GM23338 (cell line): ENCODE results near the gene CFAP90. TPM values are rescaled to one million over a fixed set of nuclear protein-coding genes. Genes with fewer than 3 reads are reported as not detected.

ENCODE experiments used
- ATAC-seq: fragments of 200-7000 bp; cut with Tn5 transposase; 3 replicates; pipeline ENCODE4 v1.9.1; 2020
- DNase-seq: peaks from one replicate; pipeline ENCODE4 v3.0.0-alpha.2; 2015; ENCODE audit warnings: low spot score
- H2AFZ ChIP-seq: fragments of 200-600 bp; sonication (generic); 2 replicates; pipeline ENCODE4 v1.8.0; 2016; ENCODE audit warnings: antibody characterized with exemption, mild to moderate bottlenecking, moderate library complexity
- H3F3A ChIP-seq: fragments of 200-600 bp; sonication (generic); replicated peaks from 2 replicates; pipeline ENCODE4 v1.8.0; 2017; ENCODE audit warnings: antibody characterized with exemption, mixed run types, low read depth
- H3K27ac ChIP-seq: fragments of 200-600 bp; sonication (generic); 2 replicates; pipeline ENCODE4 v1.6.1; 2016; ENCODE audit warnings: low read depth
- H3K27me3 ChIP-seq: fragments of 200-600 bp; sonication (generic); 2 replicates; pipeline ENCODE4 v1.8.0; 2016; ENCODE audit warnings: mild to moderate bottlenecking, mixed run types, moderate library complexity; ENCODE audit not compliant: insufficient read depth
- H3K36me3 ChIP-seq: fragments of 200-600 bp; sonication (generic); 2 replicates; pipeline ENCODE4 v1.8.0; 2016; ENCODE audit warnings: mild to moderate bottlenecking; ENCODE audit not compliant: insufficient read depth
- H3K4me1 ChIP-seq: fragments of 200-600 bp; sonication (generic); 2 replicates; pipeline ENCODE4 v1.8.0; 2016; ENCODE audit warnings: mild to moderate bottlenecking, moderate library complexity; ENCODE audit not compliant: insufficient read depth
- H3K4me2 ChIP-seq: fragments of 200-600 bp; sonication (generic); 2 replicates; pipeline ENCODE4 v1.7.1; 2017; ENCODE audit warnings: mixed run types
- H3K4me3 ChIP-seq: fragments of 200-600 bp; sonication (generic); 2 replicates; pipeline ENCODE4 v1.6.1; 2016; ENCODE audit warnings: mixed run types
- H3K79me2 ChIP-seq: fragments of 200-600 bp; sonication (generic); replicated peaks from 2 replicates; pipeline ENCODE4 v1.8.0; 2017; ENCODE audit warnings: mild to moderate bottlenecking; ENCODE audit not compliant: insufficient read depth
- H3K9me2 ChIP-seq: fragments of 200-600 bp; sonication (generic); 2 replicates; pipeline ENCODE4 v1.8.0; 2017; ENCODE audit not compliant: insufficient read depth
- H4K20me1 ChIP-seq: fragments of 200-600 bp; sonication (generic); replicated peaks from 2 replicates; pipeline ENCODE4 v1.8.0; 2017; ENCODE audit warnings: mild to moderate bottlenecking; ENCODE audit not compliant: insufficient read depth
- H3K27ac Mint-ChIP-seq: 2 replicates; pipeline ENCODE4 v1.8.0; 2020; ENCODE audit warnings: inconsistent platforms, mild to moderate bottlenecking, moderate library complexity, mixed read lengths
- H3K27me3 Mint-ChIP-seq: 3 replicates; pipeline ENCODE4 v1.8.0; 2022; ENCODE audit warnings: low read depth, mild to moderate bottlenecking, moderate library complexity, mixed read lengths, inconsistent platforms; ENCODE audit not compliant: insufficient read depth, poor library complexity
- H3K36me3 Mint-ChIP-seq: 3 replicates; pipeline ENCODE4 v1.8.0; 2021; ENCODE audit warnings: low read depth, mild to moderate bottlenecking, inconsistent platforms, moderate library complexity, mixed read lengths
- H3K4me1 Mint-ChIP-seq: 3 replicates; pipeline ENCODE4 v1.8.0; 2020; ENCODE audit warnings: mild to moderate bottlenecking, inconsistent platforms, mixed read lengths
- H3K4me3 Mint-ChIP-seq: 3 replicates; pipeline ENCODE4 v1.8.0; 2021; ENCODE audit warnings: moderate library complexity, mild to moderate bottlenecking, inconsistent platforms, mixed read lengths
- H3K9me3 Mint-ChIP-seq: 3 replicates; pipeline ENCODE4 v1.8.0; 2020; ENCODE audit warnings: moderate library complexity, mild to moderate bottlenecking, inconsistent platforms, mixed read lengths
- CREB1 ChIP-seq: fragments of 250-450 bp; sonication (Bioruptor Pico); IDR thresholded peaks from 2 replicates; pipeline ENCODE4 v1.5.0; 2020; ENCODE audit warnings: low read depth, mild to moderate bottlenecking, moderate library complexity
- ETS1 ChIP-seq: IDR thresholded peaks from 2 replicates; pipeline ENCODE4 v1.6.1; 2016; ENCODE audit warnings: antibody characterized with exemption
- EZH2 ChIP-seq: fragments of 200-600 bp; sonication (generic); IDR thresholded peaks from one replicate; pipeline ENCODE4 v1.8.0; 2017; ENCODE audit warnings: antibody characterized with exemption, mild to moderate bottlenecking, low read depth; ENCODE audit not compliant: unreplicated experiment
- EZH2phosphoT487 ChIP-seq: fragments of 200-600 bp; sonication (generic); IDR thresholded peaks from one replicate; pipeline ENCODE4 v1.8.1; 2018; ENCODE audit warnings: antibody characterized with exemption; ENCODE audit not compliant: unreplicated experiment
- JUNB ChIP-seq: IDR thresholded peaks from one replicate; pipeline ENCODE4 v1.6.1; 2016; ENCODE audit warnings: antibody characterized with exemption; ENCODE audit not compliant: unreplicated experiment
- NANOG ChIP-seq: IDR thresholded peaks from 2 replicates; pipeline ENCODE4 v1.6.1; 2016; ENCODE audit warnings: antibody characterized with exemption, borderline replicate concordance
- POLR2AphosphoS5 ChIP-seq: IDR thresholded peaks from 2 replicates; pipeline ENCODE4 v1.6.1; 2016; ENCODE audit warnings: antibody characterized with exemption, low read depth
- REST ChIP-seq: IDR thresholded peaks from one replicate; pipeline ENCODE4 v1.6.1; 2018; ENCODE audit warnings: antibody characterized with exemption; ENCODE audit not compliant: unreplicated experiment
- ZNF114 ChIP-seq: fragments of 250-450 bp; sonication (Bioruptor Pico); IDR thresholded peaks from 2 replicates; pipeline ENCODE4 v1.5.0; 2020; ENCODE audit warnings: mild to moderate bottlenecking, moderate library complexity
- ZNF331 ChIP-seq: fragments of 250-450 bp; sonication (Bioruptor Pico); IDR thresholded peaks from 2 replicates; pipeline ENCODE4 v1.5.0; 2020; ENCODE audit warnings: low read depth, mild to moderate bottlenecking, moderate library complexity
- ZNF462 ChIP-seq: fragments of 250-450 bp; sonication (Bioruptor Pico); IDR thresholded peaks from 2 replicates; pipeline ENCODE4 v1.5.0; 2020; ENCODE audit warnings: mild to moderate bottlenecking, moderate library complexity
- polyA plus RNA-seq: library from polyadenylated mRNA; unstranded; fragments of >200 nt; fragmentation: Nextera tagmentation; extraction: Ambion mirVana; gene quantifications from 2 replicates; pipeline ENCODE4 v1.2.1, GENCODE V29; 2016
- total RNA-seq: library from RNA; depleted of rRNA; stranded (reverse); fragments of >200 nt; shearing (Covaris generic); gene quantifications from 2 replicates; pipeline ENCODE4 v1.2.3, GENCODE V29; 2014

The CFAP90 gene
- total and polyA plus RNA-seq, 2 experiments from 2014 or later = 0.10 to 1.0 TPM

GRCh38 chr5:7894860-7895259 is 43.9 kb upstream of the CFAP90 start:
- no peaks in the 10 kb centered on the region for H3K9me3 Mint-ChIP-seq
- H3K4me3 ChIP-seq = no peak overlapping the region
- H3K79me2 ChIP-seq = no peaks in the 10 kb centered on the region
- 0 out of 2 replicates have a peak, but pooled peaks cover 7% of the 10 kb centered on the region for H4K20me1 ChIP-seq
- H3K36me3 ChIP-seq = peaks cover 57% of the 10 kb centered on the region
- H3K9me2 ChIP-seq = no peaks in the 10 kb centered on the region
- H3K4me3 Mint-ChIP-seq = no peak overlapping the region
- ATAC-seq = no peak
- H3K27me3 ChIP-seq = no peaks in the 10 kb centered on the region
- H3K27ac Mint-ChIP-seq = no peak overlapping the region
- peaks cover 81% of the 10 kb centered on the region for H3K36me3 Mint-ChIP-seq
- no peaks in the 10 kb centered on the region for H3K4me1 Mint-ChIP-seq
- no peak overlapping the region for H2AFZ ChIP-seq
- no peak overlapping the region for H3K27ac ChIP-seq
- no peak for DNase-seq
- no peaks in the 10 kb centered on the region for H3K27me3 Mint-ChIP-seq
- H3F3A ChIP-seq = no peaks in the 10 kb centered on the region
- TF ChIP-seq ZNF114 (CRISPR knock-in tag) = no peak
- no peak for TF ChIP-seq CREB1
- TF ChIP-seq ZNF331 = no peak
- no peak for TF ChIP-seq POLR2AphosphoS5
- TF ChIP-seq EZH2phosphoT487 = no peak
- TF ChIP-seq ETS1 = no peak
- TF ChIP-seq NANOG = no peak
- no peak overlapping the region for H3K4me2 ChIP-seq
- H3K4me1 ChIP-seq = no peaks in the 10 kb centered on the region

- H3K4me1 Mint-ChIP-seq = no peaks in the 10 kb centered on the region
- no peak overlapping the region for H3K27ac Mint-ChIP-seq
- Histone ChIP-seq H3K79me2 (no peaks in the 10 kb centered on the region), H3K4me3 (no peak overlapping the region), H3K4me2 (no peak overlapping the region), H2AFZ (no peak overlapping the region), H3K36me3 (peaks cover 59% of the 10 kb centered on the region), H3F3A (no peaks in the 10 kb centered on the region), H3K27ac (no peak overlapping the region), H3K27me3 (no peaks in the 10 kb centered on the region), H3K9me2 (no peaks in the 10 kb centered on the region), H3K4me1 (no peaks in the 10 kb centered on the region), H4K20me1 (0 out of 2 replicates have a peak, but pooled peaks cover 7% of the 10 kb centered on the region)
- peaks cover 81% of the 10 kb centered on the region for H3K36me3 Mint-ChIP-seq
- ATAC-seq = no peak
- no peaks in the 10 kb centered on the region for H3K27me3 Mint-ChIP-seq
- no peak for DNase-seq
- no peaks in the 10 kb centered on the region for H3K9me3 Mint-ChIP-seq
- no peak overlapping the region for H3K4me3 Mint-ChIP-seq
- TF ChIP-seq REST (no peak), ETS1 (no peak), ZNF462 (no peak), CREB1 (no peak), JUNB (no peak), EZH2 (no peak)
Observed at GRCh38 chr5:7894439-7894838, 43.5 kb upstream of the CFAP90 start.
